GM18519 (cell line): ENCODE measurements around the gene DDX47.
"Not testable (repeated sequence)": the region's sequence is repeated elsewhere in the genome, so short reads cannot be mapped to it uniquely, and the experiment has no call there.

Source experiments
- ATAC-seq: cut with Tn5 transposase; IDR thresholded peaks from one replicate; pipeline ENCODE4 v1.9.1; 2021; ENCODE audit warnings: mild to moderate bottlenecking, moderate library complexity; ENCODE audit not compliant: unreplicated experiment, low FRiP score

DDX47 gene

DNA sequence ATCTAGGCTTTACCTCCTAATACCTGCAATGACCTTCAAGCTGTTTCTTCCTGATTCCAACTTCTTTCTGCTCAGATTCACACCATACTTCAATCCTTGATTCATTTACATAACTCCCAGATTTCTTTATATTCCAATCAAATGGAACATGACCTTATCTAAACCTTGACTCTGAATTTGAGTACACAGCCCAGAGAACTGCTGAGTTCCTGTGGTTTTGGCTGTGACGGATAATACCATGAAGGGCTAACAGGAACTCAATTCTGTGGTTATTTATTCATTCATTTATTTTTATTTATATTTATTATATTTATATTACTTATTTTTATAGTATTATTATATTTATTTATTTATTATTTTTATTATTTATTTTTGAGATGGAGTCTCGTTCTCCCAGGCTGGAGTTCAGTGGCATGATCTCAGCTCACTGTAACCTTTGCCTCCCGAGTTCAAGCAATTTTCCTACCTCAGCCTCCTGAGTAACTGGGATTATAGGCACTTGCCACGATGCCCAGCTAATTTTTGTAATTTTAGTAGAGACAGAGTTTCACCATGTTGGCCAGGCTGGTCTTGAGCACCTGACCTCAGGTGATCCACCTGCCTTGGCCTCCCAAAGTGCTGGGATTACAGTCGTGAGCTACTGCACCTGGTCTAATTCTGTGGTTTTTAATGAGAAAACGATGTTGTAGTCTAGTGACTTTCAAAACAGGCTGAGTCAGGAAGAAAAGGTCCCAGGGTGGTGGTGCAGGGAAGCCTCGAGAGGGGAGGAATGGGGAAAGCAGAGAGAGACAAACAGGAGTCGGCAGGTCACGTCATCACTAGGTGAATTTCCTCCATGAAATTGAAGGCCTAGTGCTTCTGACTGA is 16.0 kb upstream of the DDX47 start:
- no peak for ATAC-seq

DNA sequence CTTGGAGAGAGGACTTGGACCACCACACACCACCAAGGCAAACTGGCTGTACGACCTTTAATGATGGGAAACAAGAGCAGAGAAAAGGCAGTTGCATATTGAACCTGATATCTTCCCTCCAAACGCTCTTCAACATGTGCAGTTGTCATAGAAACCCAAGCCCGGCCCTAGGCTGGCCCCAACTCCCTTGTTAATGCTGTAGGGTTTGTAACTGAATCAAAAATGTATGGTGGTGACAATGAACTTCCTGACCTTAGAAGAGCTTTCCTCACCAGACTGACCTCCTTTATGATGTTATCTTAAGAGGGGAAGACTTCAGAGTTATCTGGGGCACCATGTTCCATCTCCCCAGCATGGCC is 15.4 kb upstream of the DDX47 start:
- no peak for ATAC-seq

DNA sequence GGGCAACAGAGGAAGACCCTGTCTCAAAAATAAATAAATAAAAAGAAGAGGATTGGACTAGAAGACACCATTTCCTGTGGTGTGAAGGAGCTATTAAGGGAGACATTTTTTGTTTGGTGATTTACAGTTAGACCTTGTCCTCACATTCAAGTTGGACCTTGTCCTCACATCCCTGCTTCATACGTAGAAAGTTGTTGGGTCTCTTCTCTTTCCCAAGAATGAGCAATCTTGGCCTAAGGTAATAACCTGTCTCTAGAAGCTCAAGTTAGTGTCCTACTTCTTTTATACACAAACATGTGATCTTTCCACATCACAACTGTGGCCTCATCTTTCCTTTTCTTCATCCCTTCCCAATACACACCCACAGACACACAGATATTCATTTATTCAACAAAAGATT is 14.7 kb upstream of the DDX47 start:
- ATAC-seq: no peak

DNA sequence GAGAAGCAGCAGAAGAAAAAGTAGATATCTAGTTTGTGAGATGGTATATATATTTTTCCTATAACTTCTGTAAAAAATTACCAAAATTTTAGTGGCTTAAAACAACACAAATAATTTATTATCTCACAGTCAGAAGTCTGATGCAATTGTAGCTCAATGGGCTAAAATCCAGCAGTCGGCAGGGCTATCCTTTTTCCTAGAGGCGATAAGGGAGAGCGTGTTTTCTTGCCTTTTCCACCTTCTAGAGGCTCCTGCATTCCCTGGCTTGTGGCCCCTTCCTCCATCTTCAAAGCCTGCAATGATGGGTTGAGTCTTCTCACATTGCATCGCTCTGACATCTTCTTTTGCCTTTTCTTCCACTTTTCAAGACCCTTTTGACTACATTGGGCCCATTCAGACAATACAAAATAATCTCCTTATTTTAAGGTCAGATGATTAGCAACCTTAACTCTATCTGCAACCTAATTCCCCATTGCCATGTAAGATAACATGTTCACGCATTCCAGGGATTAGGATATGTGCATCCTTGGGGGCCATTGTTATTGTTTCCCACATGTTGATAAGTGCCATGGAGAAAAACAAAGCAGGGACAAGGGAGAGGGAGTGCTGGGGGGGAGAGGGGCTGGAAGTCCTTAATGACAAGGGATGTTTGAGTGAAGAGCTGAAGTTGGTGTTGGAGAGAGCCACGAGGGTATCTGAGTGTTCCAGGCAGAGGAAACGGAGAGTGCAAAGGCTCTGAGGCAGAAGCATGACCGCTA is 13.8 kb upstream of the DDX47 start:
- no peak for ATAC-seq

DNA sequence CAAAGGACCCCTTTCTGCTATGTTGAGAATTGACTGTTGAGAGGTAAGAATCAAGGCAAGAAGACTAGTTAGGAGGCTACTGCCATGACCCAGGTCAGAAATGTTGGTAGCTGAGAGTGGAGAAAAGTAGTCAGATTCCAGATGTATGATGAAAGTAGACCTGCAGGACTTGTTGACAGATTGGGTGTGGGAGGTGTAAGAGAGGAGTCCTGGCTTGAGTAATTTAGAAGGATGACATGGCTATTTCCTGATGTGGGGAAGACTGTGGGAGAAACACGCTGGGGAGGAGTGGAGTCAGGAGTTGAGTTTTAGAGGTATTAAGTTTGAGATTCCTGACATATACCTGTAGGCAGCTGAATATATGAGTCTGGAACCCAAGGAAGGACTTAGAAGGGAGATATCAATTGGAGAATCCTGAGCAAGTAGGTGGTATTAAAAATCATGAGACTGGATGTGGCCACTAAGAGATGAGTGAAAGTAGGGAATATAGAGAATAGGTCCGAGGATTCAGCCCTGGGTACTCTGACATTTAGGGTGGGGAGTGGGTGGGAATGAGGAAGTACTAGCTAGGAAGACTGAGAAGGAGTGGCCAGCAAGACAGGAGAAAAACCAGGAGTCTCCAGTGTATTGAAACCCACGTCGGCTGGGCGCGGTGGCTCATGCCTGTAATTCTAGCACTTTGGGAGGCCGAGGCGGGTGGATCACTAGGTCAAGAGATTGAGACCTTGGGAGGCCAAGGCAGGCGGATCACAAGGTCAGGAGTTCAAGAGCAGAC is 12.6 kb upstream of the DDX47 start:
- no peak for ATAC-seq

DNA sequence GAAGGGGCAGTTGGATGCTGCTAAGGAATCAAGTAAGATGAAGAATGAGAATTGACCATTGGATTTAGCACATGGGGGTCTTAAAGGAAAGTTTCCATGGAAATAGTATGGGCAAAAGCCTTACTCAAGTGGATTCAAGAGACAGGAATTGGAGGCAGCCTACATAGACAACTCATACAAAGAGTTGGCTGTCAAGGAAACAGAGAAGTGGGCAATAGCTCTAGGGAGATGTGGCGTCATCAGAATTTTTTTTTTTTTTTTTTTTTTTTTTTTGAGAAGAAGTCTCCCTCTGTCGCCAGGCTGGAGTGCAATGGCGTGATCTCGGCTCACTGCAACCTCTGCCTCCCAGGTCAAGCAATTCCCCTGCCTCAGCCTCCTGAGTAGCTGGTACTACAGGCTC is 11.5 kb upstream of the DDX47 start:
- not testable (repeated sequence) for ATAC-seq

DNA sequence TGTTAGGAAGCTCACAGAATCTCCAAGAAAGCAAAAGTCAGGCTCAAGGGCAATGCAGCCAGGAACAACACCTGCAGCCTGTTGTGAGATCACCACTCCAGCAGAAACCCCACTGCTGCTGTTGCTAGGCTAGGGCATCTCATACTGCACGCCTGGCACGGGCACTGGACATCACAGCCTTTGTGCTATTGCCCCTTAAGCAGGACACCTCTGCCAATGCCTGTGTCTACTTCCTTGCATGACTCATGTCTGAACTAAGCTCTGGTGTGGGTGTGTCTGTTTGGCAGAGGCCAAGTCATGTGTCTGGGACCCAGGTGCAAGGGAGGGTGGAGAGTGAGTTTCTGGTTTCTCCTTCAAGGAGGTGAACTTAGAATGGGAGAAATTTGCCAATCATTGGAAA is 10.0 kb upstream of the DDX47 start:
- ATAC-seq: peak; percentile 80

DNA sequence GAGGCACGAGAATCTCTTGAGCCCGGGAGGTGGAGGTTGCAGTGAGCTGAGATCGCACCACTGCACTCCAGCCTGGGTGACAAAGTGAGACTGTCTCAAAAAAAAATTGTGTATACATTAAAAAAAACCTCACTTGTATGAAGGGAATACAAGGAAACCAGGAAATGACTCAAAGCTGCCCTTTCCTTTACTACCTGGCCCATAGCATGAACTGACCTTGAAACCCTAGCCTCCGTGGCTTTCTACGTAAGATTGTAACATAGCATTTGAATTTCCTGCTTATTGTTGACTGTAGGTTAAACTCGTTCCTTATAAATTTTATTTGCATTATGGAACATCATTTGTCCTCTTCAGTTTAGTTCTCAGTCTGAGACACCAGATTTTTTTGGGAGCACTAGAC is 9.1 kb upstream of the DDX47 start:
- no peak for ATAC-seq

DNA sequence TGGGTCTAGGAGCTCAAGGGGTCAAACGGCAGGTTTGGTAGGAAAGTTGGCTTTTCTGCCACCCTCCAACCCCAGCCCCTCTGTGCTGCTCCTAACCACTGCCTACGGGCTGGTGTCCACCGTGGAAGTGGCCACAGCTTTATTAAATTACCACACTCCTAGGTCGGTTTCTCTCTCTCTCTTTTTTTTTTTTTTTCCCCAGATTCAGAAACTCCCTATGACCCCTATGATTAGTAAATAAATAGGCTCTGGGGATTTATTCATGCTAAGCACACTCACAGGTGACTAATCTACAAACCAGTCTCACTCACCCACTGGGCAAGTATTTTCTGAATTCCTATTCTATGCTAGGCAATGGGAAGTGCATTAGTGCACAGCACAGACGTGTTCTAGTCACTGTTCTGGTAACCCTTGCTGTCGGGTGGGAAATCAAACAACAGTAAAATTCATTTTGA is 8.7 kb upstream of the DDX47 start:
- ATAC-seq: no peak

DNA sequence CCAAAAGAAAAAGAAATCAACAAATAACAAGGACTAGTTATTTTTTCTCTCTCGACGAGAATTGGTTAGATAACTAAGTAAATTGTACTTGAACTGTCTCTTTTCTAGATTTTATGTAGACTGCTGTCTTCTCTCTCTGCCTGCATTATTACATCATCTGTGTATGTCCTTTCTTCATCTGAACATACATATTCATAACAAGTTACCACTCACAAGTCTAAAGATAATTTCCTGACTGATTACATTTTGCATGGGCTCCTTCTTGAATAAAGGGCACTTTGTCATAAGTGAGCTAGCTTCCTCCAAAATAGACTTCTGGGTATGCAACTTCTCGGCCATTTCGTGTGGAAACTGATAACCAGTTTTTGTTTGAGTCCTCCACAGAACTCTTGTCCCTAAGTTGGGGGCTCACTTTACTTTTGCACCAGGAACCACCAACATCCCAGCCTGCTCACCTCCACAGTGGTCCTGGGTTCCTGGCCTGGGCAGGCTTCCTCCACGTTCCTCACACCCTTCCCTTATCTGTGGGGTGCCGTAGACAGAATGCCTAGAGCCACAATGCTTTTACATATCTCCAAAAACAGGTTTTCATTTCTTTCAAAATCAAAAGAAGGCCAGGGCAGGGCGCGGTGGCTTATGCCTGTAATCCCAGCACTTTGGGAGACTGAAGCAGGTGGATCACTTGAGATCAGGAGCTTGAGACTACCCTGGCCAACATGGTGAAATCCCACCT is 6.2 kb upstream of the DDX47 start:
- no peak for ATAC-seq

DNA sequence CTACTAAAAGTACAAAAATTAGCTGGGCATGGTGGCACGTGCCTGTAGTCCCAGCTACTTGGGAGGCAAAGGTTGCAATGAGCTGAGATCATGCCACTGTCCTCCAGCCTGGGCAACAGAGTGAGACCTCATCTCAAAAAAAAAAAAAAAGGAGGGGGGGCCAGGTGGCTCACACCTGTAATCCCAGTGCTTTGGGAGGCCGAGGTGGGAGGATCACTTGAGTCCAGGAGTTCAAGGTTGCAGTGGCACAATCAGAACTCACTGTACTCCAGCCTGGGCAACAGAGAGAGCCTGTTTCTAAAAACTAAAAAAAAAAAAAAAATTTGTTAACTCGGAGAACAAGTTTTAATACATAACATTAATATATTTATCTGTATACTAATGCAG is 5.6 kb upstream of the DDX47 start:
- not testable (repeated sequence) for ATAC-seq

DNA sequence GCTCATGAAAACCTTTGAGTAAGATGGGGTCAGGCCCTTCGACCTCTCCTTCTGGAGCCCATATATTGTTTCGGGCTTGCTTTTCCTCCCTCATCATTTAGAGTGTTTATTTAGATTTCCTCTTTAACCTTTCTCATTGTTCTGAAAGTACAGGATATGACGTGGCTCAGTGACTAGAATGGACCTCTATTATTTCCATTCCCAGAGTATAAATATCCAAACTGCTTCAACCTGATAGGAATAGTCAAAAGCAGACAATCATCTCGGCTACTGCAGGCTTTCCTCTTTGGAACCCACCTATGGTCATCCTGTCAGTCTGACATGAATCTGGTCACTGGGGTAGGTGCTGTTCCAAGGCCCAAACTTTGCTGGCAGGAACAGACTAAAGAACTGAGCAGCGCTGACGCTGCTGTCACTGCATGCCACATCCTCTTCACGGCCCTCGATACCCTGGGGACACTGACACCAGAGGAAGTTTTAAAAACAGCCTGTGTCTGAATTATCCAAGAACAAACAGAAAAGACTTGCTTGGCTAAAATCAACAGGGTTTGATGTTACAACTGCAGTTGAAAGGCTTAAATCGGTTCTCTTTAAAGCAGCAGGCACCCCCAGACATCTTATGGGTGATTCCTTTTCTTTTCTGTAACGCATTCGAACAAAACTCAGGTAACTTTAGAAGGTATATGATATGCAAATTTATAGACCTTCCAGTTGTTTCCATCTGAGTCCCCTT is 5.0 kb upstream of the DDX47 start:
- peak; percentile 53 for ATAC-seq

DNA sequence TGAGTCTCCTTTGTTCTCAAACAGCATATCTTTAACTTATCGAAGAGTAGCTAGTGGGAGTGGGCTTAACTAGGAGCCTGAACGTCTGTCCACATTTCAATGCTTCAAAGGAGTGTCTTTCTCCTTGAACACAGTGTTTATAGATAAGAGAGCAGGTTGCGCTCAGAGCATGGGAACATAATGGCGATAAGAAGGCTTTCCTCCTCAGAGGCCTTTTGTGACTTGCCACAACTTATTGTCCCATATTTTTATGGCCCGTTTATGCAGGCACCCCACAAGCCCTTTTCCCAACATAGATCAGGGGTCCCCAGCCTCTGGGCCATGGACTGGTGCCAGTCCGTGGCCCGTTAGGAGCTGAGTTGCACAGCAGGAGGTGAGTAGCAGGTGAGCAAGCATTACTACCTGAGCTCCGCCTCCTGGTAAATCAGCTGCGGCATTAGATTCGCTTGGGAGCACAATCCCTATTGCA is 2.6 kb upstream of the DDX47 start:
- no peak for ATAC-seq

DNA sequence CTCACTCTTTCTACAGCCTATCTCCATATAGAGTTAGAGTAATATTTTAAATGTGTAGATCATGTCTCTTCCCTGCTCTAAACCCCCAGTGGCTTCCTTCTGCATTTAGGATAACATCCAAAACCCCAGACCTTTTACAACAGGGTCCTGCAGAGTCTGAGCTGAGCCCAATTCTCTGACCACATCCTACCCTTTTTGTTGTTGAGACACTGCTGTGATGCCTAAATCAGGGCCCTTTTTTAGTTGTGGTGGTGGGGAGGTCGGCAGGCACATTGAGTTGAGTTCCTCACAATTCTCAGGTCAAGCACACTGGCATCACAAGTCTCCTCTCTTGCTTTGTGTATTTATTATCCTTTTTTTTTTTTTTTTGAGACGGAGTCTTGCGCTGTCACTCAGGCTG is 1.8 kb upstream of the DDX47 start:
- ATAC-seq: no peak

DNA sequence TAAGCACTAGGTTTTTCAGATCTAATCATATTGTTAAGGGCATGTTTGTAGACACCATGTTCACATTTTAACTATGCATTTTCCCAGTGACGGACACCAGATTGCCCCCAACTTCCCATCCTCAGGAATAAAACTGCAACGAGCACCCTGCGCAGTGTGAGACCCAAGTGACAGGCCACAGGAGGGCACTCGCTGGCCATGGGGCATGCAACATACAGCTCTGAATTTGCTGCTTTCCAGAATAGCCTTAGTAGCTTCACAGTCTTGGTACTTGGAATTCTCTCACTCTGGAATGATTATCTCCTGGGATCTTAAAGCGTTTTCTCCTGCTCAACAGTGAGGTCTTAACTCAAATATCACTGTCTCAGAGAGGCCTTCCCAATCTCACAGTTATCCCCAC is 972 bp upstream of the DDX47 start:
- ATAC-seq: no peak

DNA sequence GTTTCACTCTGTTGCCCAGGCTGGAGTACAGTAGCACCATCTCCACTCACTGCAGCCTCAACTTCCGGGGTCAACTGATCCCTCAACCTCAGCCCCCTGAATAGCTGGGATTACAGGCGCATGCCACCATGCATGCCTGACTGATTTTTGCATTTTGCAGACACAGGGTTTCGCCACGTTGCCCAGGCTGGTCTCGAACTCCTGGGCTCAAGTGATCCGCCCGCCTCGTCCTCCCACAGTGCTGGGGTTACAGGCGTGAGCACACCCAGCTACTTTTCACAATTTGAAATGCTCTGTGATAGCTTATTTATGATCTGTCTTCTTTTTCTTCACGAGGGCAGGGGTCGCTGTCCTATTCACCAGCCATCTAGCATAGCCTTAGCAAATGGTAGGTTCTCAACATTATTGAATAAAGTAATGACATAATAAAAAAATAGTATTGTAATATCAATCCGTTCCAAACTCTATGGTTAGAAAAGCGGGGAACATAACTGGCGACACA is 477 bp upstream of the DDX47 start:
- ATAC-seq: no peak

DNA sequence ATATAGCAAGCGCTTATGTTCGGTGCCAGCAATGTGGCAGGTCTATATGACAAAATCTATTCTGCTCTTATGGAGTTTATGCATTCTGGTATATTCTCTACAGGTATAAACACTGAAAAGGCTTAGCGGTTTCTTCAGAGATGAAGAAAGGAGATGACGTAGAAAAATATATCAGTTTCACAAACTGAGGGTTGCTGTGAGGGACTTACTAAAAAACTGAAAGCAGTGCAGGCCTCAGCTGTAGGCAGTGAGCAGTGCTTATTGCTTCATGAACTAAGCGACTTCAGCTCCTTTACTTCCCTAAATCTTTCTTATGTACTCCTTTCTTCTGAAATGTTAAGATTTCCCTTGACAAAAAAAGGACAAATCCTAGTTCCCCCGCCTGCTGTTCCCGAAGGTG is 4.5 kb downstream of the DDX47 start:
- ATAC-seq: no peak

DNA sequence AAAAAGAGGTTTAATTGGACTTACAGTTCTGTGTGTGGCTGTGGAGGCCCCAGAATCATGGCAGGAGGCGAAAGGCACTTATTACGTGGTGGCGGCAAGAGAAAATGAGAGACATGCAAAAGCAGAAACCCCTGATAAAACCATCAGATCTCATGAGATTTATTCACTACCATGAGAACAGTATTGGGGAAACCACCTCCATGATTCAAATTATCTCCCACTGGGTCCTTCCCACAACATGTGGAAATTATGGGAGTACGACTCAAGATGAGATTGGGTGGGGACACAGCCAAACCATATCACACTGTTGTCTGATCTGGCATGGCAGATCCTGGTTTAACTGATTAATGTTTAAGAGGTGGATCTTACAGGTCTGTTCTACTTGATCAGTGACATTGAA is 5.6 kb downstream of the DDX47 start:
- no peak for ATAC-seq

DNA sequence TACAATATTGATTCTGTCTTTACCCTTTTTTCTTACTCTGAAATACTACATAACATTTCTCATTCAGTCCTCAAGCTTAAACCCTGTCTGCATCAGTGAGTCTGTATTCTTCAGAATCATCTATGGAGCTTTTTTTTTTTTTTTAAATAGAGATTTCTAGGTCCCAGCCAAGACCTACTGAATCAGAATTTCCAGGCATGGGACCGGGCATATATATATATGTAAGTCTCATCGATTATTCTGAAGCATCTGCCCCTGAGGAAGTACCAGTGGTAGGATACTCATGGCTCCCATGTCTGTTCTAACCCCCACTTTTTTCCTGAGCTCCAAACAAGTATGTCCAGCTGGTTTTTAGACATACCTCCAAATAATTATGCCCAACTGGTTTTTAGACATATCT is 6.1 kb downstream of the DDX47 start:
- ATAC-seq: no peak
